GM12874 (cell line): ENCODE results near the gene SHC3.

ENCODE experiments used
- TF ChIP-seq, protein P1 (sequence below): IDR thresholded peaks from 2 replicates; pipeline ENCODE4 v1.5.1; 2011; ENCODE audit warnings: low read depth, mild to moderate bottlenecking, control low read depth, low read length, moderate library complexity; ENCODE audit not compliant: insufficient read depth

SHC3 gene

DNA sequence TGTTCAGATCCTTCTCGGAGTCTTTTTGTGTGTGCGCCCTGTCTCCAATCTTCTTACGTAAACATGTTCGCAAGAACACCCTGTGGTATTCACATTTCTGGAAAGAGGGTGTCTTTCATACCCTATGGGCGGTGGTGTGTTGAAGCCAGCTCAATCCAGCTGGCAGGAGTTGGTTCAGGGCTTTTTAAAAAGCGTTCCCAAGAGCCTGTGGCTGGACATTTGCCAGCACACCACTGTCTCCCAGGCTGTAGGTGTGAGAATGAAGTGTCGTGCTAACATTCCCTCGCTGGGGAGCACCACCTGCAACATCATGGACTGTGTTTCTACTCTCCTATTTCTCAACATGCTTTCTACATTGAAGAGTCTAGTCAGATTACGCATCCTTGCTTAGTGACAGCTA, 135.6 kb downstream of the SHC3 start:
- TF ChIP-seq, protein P1, sequence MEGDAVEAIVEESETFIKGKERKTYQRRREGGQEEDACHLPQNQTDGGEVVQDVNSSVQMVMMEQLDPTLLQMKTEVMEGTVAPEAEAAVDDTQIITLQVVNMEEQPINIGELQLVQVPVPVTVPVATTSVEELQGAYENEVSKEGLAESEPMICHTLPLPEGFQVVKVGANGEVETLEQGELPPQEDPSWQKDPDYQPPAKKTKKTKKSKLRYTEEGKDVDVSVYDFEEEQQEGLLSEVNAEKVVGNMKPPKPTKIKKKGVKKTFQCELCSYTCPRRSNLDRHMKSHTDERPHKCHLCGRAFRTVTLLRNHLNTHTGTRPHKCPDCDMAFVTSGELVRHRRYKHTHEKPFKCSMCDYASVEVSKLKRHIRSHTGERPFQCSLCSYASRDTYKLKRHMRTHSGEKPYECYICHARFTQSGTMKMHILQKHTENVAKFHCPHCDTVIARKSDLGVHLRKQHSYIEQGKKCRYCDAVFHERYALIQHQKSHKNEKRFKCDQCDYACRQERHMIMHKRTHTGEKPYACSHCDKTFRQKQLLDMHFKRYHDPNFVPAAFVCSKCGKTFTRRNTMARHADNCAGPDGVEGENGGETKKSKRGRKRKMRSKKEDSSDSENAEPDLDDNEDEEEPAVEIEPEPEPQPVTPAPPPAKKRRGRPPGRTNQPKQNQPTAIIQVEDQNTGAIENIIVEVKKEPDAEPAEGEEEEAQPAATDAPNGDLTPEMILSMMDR, result no peak

DNA sequence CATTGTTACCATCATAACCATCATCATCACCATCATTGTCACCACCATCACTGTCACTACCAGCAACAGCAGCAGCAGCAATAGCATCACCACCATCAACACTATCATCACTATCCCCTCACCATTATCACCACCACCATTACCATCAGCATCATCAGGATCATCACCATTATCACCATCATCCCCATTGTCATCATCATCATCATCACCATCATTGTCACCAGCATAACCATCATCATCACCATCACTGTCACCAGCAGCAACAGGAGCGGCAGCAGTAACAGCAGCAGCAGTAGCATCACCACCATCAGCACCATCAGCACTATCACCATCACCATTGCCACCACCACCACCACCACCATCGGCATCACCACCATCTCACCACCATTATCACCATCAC, 139.0 kb downstream of the SHC3 start:
- TF ChIP-seq, protein P1, result no peak

DNA sequence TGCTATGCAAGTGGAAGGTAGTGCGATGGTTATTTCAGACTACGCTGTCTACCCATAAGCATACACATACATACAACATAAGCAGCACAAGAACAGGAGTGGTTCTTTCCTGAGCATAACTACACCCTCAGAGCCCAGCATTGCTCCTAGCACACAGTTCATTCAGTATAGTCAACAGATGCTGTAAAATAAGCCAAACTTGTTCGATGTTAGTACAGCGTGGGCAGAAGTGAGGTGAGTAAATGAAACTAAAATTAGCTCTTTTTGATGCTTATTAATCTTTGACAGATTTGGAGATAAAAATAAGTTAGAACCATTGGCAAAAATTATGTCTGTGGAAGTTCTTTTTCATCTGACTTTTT, 139.5 kb downstream of the SHC3 start:
- TF ChIP-seq, protein P1, result no peak

DNA sequence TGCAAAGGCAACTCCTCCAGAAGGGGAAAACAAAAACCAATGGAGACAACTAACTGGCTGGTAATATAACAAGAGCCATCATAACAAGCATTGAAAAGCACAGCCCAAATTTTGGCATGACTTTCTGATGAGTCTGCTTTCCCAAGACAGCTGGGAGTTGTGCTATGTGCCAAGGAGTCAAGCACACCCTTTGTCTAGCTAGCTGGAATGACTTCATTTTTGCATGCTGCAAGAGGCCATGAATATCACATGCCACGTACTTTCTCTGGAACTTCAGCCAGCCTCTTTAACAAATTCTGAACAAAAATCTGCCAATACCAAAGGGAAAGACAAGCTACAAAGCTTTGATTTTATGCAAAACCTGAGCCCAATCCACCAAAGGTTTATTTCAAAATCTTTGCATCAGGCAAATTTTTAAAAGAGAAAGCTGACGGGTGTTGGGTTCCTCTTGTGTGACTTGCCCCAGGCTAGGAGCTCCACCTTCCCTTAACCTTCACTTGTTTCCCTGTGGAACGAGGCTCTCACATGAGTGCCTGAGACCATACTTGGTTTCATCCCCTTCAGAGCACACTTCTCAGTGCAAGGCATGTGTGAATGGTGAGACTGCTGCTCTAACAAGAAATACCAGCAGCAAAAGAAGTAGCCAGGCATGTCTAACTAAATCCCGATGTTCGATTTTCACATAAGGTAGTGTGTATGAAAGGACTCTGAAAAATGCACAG, 140.1 kb downstream of the SHC3 start:
- TF ChIP-seq, protein P1, result no peak

DNA sequence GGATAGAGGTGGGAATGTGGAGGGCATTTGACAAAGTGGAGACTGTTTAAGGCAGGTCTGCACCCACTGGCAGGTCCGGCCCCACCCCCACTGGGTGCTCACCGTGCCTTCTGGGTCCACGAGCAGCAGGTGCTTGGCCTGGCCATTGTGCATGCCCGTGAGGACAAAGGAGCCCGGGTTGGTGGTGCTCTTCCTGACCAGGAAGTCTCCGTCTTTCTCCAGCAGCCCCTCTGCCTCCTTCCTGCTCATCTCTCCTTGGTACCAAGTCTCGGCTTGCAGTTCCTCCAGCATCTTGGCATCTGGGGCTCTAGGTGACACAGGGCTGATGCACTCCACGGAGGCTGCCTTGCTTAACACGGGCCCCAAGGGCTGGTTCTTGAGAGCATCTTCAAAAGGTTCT, 140.7 kb downstream of the SHC3 start:
- TF ChIP-seq, protein P1, result no peak

DNA sequence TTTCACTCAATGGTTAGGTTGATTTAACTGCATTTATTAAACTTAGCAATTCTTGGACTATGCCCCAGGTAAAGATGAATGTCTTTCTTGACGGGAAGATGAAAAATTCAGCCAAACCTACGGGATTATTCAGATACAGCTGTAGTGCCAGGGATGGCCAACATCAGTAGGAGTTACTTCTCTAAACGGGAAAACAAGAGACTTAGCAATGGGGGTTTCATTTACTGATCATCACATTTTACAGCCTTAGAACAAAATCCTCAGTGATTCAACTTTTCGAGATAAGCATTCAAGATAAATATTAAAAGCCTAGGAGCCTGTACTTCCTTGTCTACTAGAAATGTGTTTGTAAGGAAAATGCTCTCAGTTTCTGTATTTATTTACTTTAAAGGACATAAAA, 141.3 kb downstream of the SHC3 start:
- TF ChIP-seq, protein P1, result no peak

DNA sequence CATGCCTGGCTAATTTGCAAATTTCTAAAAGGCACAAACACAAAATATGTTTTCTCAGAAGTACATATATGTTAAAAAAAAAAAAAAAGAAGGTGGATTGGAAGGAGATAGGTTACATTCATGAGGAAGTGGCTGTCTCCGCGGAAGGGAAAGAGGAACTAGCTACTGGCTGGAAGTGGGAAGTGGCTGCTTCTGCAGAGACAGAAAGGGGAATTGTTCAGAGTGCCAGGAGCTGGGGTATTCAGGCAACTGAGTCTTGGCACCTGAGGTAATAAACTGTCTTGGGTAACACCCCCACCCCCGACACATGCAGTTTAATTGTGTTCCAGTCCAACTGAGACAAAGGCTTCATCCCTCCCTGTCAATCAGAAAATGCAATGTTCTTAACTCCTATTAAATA, 141.7 kb downstream of the SHC3 start:
- TF ChIP-seq, protein P1, result no peak
